ENCODE data around the gene CABCOCO1.

- TF ChIP-seq CTCF (conservative IDR thresholded peaks at IDR 0.05) (no peak), ZFX (IDR thresholded peaks at IDR 0.05) (no peak)
These were observed 45.1 kb upstream of the CABCOCO1 start for GRCh38 chr10:61617586-61617985.
